IMR-90 (cell line): ENCODE measurements around the gene SLC25A21. TPM values are rescaled to one million over a fixed set of nuclear protein-coding genes. Genes with fewer than 3 reads are reported as not detected.

Experiments used
- ATAC-seq: fragments of 200-7000 bp; cut with Tn5 transposase; 2 replicates; pipeline ENCODE4 v1.9.1; 2020; ENCODE audit warnings: low read depth, mild to moderate bottlenecking, moderate library complexity
- BruUV-seq: library from RNA; stranded (reverse); fragments of 400-500 nt; replicated peaks from 2 replicates; lab custom pipeline; 2021; lab: Mats Ljungman, UMichigan
- CTCF ChIA-PET: fragments of 300-600 bp; formaldehyde crosslinking; extraction: SDS; loops from one replicate; lab custom pipeline; 2021; ENCODE audit warnings: antibody characterized with exemption; lab: Yijun Ruan, JAX
- POLR2A ChIA-PET: fragments of 300-600 bp; sonication (Branson Sonifier 250); formaldehyde crosslinking; loops from one replicate; lab custom pipeline; 2022; ENCODE audit warnings: antibody characterized with exemption; ENCODE audit not compliant: unreplicated experiment; lab: Charles Lee
- DNase-seq: peaks from one replicate; pipeline ENCODE4 v3.0.0; 2013
- H2AFZ ChIP-seq: replicated peaks from 2 replicates; pipeline ENCODE3; 2013; ENCODE audit warnings: low read length, mild to moderate bottlenecking; ENCODE audit not compliant: poor library complexity
- H2AK5ac ChIP-seq: 2 replicates; pipeline ENCODE4 v1.6.1; 2013; ENCODE audit warnings: low read depth, low read length, inconsistent platforms
- H2AK9ac ChIP-seq: replicated peaks from 2 replicates; pipeline ENCODE3; 2013; ENCODE audit warnings: mild to moderate bottlenecking, low read depth, low read length, moderate library complexity; ENCODE audit not compliant: poor library complexity
- H2BK120ac ChIP-seq: 2 replicates; pipeline ENCODE4 v1.6.1; 2013; ENCODE audit warnings: low read depth, low read length, inconsistent platforms
- H2BK15ac ChIP-seq: 3 replicates; pipeline ENCODE4 v1.6.1; 2013; ENCODE audit warnings: low read depth, low read length, inconsistent platforms
- H2BK20ac ChIP-seq: 2 replicates; pipeline ENCODE4 v1.6.1; 2013; ENCODE audit warnings: low read depth, mild to moderate bottlenecking, inconsistent platforms, low read length, moderate library complexity
- H2BK5ac ChIP-seq: 2 replicates; pipeline ENCODE4 v1.6.1; 2013; ENCODE audit warnings: mild to moderate bottlenecking, low read depth, low read length, inconsistent platforms; ENCODE audit not compliant: poor library complexity, severe bottlenecking
- H3K14ac ChIP-seq: replicated peaks from 2 replicates; pipeline ENCODE4 v1.6.1; 2013; ENCODE audit warnings: low read depth, low read length, inconsistent platforms
- H3K18ac ChIP-seq: 2 replicates; pipeline ENCODE4 v1.6.1; 2013; ENCODE audit warnings: low read depth, low read length, control low read depth
- H3K23ac ChIP-seq: 2 replicates; pipeline ENCODE4 v1.6.1; 2013; ENCODE audit warnings: low read depth, low read length, inconsistent platforms
- H3K27ac ChIP-seq: 2 replicates; pipeline ENCODE4 v1.5.1; 2013; ENCODE audit warnings: mild to moderate bottlenecking, control low read depth, low read length; ENCODE audit not compliant: insufficient read depth
- H3K27me3 ChIP-seq: 2 replicates; pipeline ENCODE4 v1.6.1; 2013; ENCODE audit warnings: low read length; ENCODE audit not compliant: control insufficient read depth, insufficient read depth
- H3K36me3 ChIP-seq: 2 replicates; pipeline ENCODE4 v1.6.1; 2013; ENCODE audit warnings: low read length, mixed read lengths; ENCODE audit not compliant: control insufficient read depth, insufficient read depth
- H3K4ac ChIP-seq: 2 replicates; pipeline ENCODE4 v1.6.1; 2013; ENCODE audit warnings: low read depth, low read length, inconsistent platforms
- H3K4me1 ChIP-seq: 2 replicates; pipeline ENCODE4 v1.6.1; 2013; ENCODE audit warnings: low read length, mixed read lengths; ENCODE audit not compliant: control insufficient read depth, insufficient read depth
- H3K4me2 ChIP-seq: 2 replicates; pipeline ENCODE4 v1.6.1; 2013; ENCODE audit warnings: low read depth, mild to moderate bottlenecking, control low read depth, low read length, moderate library complexity
- H3K4me3 ChIP-seq: 2 replicates; pipeline ENCODE4 v1.5.1; 2013; ENCODE audit warnings: low read depth, mild to moderate bottlenecking, control low read depth, low read length, moderate library complexity; ENCODE audit not compliant: insufficient read depth
- H3K56ac ChIP-seq: 2 replicates; pipeline ENCODE4 v1.6.1; 2013; ENCODE audit warnings: low read length, inconsistent platforms; ENCODE audit not compliant: insufficient read depth; ENCODE audit errors: extremely low read depth
- H3K79me1 ChIP-seq, 2 experiments: 2 replicates each; pipeline ENCODE4 v1.6.1; 2013; ENCODE audit warnings: low read length in 2 of 2, inconsistent platforms in 1 of 2, low read depth in 1 of 2
- H3K9ac ChIP-seq: 2 replicates; pipeline ENCODE4 v1.6.1; 2013; ENCODE audit warnings: low read depth, low read length, control low read depth
- H3K9me1 ChIP-seq: 2 replicates; pipeline ENCODE4 v1.6.1; 2013; ENCODE audit warnings: low read length, inconsistent platforms; ENCODE audit not compliant: insufficient read depth
- H3K9me3 ChIP-seq: 2 replicates; pipeline ENCODE4 v1.6.1; 2013; ENCODE audit warnings: low read length; ENCODE audit not compliant: control insufficient read depth, insufficient read depth
- H4K20me1 ChIP-seq: 2 replicates; pipeline ENCODE4 v1.6.1; 2013; ENCODE audit warnings: low read length, inconsistent platforms; ENCODE audit not compliant: insufficient read depth
- H4K5ac ChIP-seq: 2 replicates; pipeline ENCODE4 v1.6.1; 2013; ENCODE audit warnings: mild to moderate bottlenecking, low read depth, low read length, control low read depth
- H4K8ac ChIP-seq, 2 experiments: 2 replicates each; pipeline ENCODE4 v1.6.1; 2013; ENCODE audit warnings: low read depth in 2 of 2, low read length in 2 of 2, control low read depth in 1 of 2, inconsistent platforms in 1 of 2
- H4K91ac ChIP-seq: 2 replicates; pipeline ENCODE4 v1.6.1; 2013; ENCODE audit warnings: low read depth, low read length, inconsistent platforms; ENCODE audit not compliant: insufficient read depth
- BHLHE40 ChIP-seq: fragments of 150-350 bp; IDR thresholded peaks from 2 replicates; pipeline ENCODE4 v1.6.1; 2016; ENCODE audit warnings: mild to moderate bottlenecking, low read depth, low read length
- CEBPB ChIP-seq: IDR thresholded peaks from 2 replicates; pipeline ENCODE4 v1.6.1; 2012; ENCODE audit warnings: low read depth, low read length, improper control_type of control experiment
- CHD1 ChIP-seq: IDR thresholded peaks from 2 replicates; pipeline ENCODE4 v1.6.1; 2012; ENCODE audit warnings: low read depth, low read length, improper control_type of control experiment
- CTCF ChIP-seq: conservative IDR thresholded peaks from 2 replicates; pipeline ENCODE4 v1.5.1; 2012; ENCODE audit warnings: mild to moderate bottlenecking, low read depth, low read length, improper control_type of control experiment
- ELK1 ChIP-seq: fragments of 150-350 bp; IDR thresholded peaks from 2 replicates; pipeline ENCODE4 v1.6.1; 2016; ENCODE audit warnings: low read depth, mild to moderate bottlenecking, low read length, moderate library complexity, borderline replicate concordance
- FOS ChIP-seq: fragments of 150-350 bp; IDR thresholded peaks from 2 replicates; pipeline ENCODE4 v1.6.1; 2016; ENCODE audit warnings: low read depth, low read length
- MAFK ChIP-seq: IDR thresholded peaks from 2 replicates; pipeline ENCODE4 v1.6.1; 2012; ENCODE audit warnings: low read depth, low read length, improper control_type of control experiment
- MAZ ChIP-seq: IDR thresholded peaks from 2 replicates; pipeline ENCODE4 v1.6.1; 2012; ENCODE audit warnings: low read depth, mild to moderate bottlenecking, low read length, improper control_type of control experiment, moderate library complexity, borderline replicate concordance
- MXI1 ChIP-seq: IDR thresholded peaks from 2 replicates; pipeline ENCODE4 v1.6.1; 2012; ENCODE audit warnings: low read depth, mild to moderate bottlenecking, low read length, moderate library complexity, borderline replicate concordance
- NFE2L2 ChIP-seq: fragments of 150-350 bp; IDR thresholded peaks from 2 replicates; pipeline ENCODE4 v1.6.1; 2016; ENCODE audit warnings: low read depth, mild to moderate bottlenecking, low read length
- POLR2A ChIP-seq: IDR thresholded peaks from 2 replicates; pipeline ENCODE4 v1.6.1; 2012; ENCODE audit warnings: mild to moderate bottlenecking, low read depth, low read length
- RAD21 ChIP-seq: IDR thresholded peaks from 2 replicates; pipeline ENCODE4 v1.6.1; 2012; ENCODE audit warnings: low read length, improper control_type of control experiment
- RCOR1 ChIP-seq: IDR thresholded peaks from 2 replicates; pipeline ENCODE4 v1.6.1; 2012; ENCODE audit warnings: mild to moderate bottlenecking, low read length, improper control_type of control experiment; ENCODE audit not compliant: insufficient replicate concordance
- RFX5 ChIP-seq: IDR thresholded peaks from 2 replicates; pipeline ENCODE4 v1.8.0; 2012; ENCODE audit warnings: low read depth, mild to moderate bottlenecking, low read length, moderate library complexity
- SMC3 ChIP-seq: fragments of 150-350 bp; IDR thresholded peaks from 2 replicates; pipeline ENCODE4 v1.6.1; 2016; ENCODE audit warnings: low read depth, mild to moderate bottlenecking, antibody characterized with exemption, low read length, moderate library complexity
- USF2 ChIP-seq: fragments of 150-350 bp; IDR thresholded peaks from 2 replicates; pipeline ENCODE4 v1.6.1; 2017; ENCODE audit warnings: mild to moderate bottlenecking, antibody characterized with exemption, low read length, low read depth
- WGBS, 2 experiments: methylation state at CpG; one replicate each; pipeline versions ENCODE4 v1.1.5 to v1.1.7; 2013; ENCODE audit warnings: missing lambda C conversion rate in 2 of 2; ENCODE audit not compliant: insufficient read length in 1 of 2; ENCODE audit errors: extremely low coverage in 2 of 2; 5-methylcytosine and 5-hydroxymethylcytosine counted together
- dilution Hi-C: fragments of 300-500 bp; cut with HindIII; formaldehyde crosslinking; loops from one replicate; pipeline ENCODE4 v1.14.3; 2018; ENCODE audit warnings: low sequenced_read_pairs; ENCODE audit not compliant: unreplicated experiment
- in situ Hi-C: fragments of 300-500 bp; cut with MboI; formaldehyde crosslinking; loops from 3 replicates; pipeline ENCODE4 v1.14.3; 2019; ENCODE audit warnings: low sequenced_read_pairs, inconsistent platforms, mixed read lengths
- intact Hi-C: fragments of 100-400 bp; cut with micrococcal nuclease; formaldehyde crosslinking; loops from 2 replicates; pipeline ENCODE4 v1.10.0; 2022
- polyA plus RNA-seq, 3 experiments: library from polyadenylated mRNA; depleted of rRNA; stranded (reverse); fragments of >200 nt; gene quantifications; 2 replicates each; pipeline ENCODE4 v1.2.3, GENCODE V29; 2012; ENCODE audit warnings: low replicate concordance in 1 of 3
- total RNA-seq: library from RNA; depleted of rRNA; stranded (reverse); fragments of >200 nt; gene quantifications from 2 replicates; pipeline ENCODE4 v1.2.3, GENCODE V29; 2012

SLC25A21 gene
- total and polyA plus RNA-seq, 2 of the 4 experiments (the other 2 are of a cell fraction), result 0.62 to 0.90 TPM

- no peak overlapping the region for H2BK5ac ChIP-seq
- no peak overlapping the region for H2BK20ac ChIP-seq
- no peak overlapping the region for H4K5ac ChIP-seq
- H3K14ac ChIP-seq, result no peak overlapping the region
- dilution Hi-C loops (no loop called here), intact Hi-C loops (no loop called here), in situ Hi-C loops (no loop called here)
- no peak overlapping the region for H3K4ac ChIP-seq
- no peak overlapping the region for H3K18ac ChIP-seq
- ChIA-PET POLR2A (no interaction called here), CTCF (no interaction called here)
- no peaks in the 10 kb centered on the region for H4K20me1 ChIP-seq
- ATAC-seq (no peak), DNase-seq (no peak)
- H2BK120ac ChIP-seq, result no peak overlapping the region
- no peak overlapping the region for H3K4me2 ChIP-seq
- BruUV-seq, result no TSS peak
- no peaks in the 10 kb centered on the region for H3K9me3 ChIP-seq
- no peak overlapping the region for H4K8ac ChIP-seq
- no peak overlapping the region for H3K27ac ChIP-seq
- H2AFZ ChIP-seq, result no peak overlapping the region
- no peak overlapping the region for H3K4me3 ChIP-seq
- H2BK15ac ChIP-seq, result no peak overlapping the region
- H3K79me1 ChIP-seq, result no peaks in the 10 kb centered on the region
- no peaks in the 10 kb centered on the region for H3K4me1 ChIP-seq
- H3K36me3 ChIP-seq, result no peaks in the 10 kb centered on the region
- TF ChIP-seq RCOR1, result no peak
- no peak for TF ChIP-seq CHD1
- TF ChIP-seq USF2, result no peak
- TF ChIP-seq ELK1, result no peak
- TF ChIP-seq RFX5, result no peak
- TF ChIP-seq SMC3, result no peak
- TF ChIP-seq CTCF, result no peak
- no peak for TF ChIP-seq FOS
- TF ChIP-seq MAFK, result no peak
- no peak for TF ChIP-seq RAD21
- TF ChIP-seq MXI1, result no peak
- TF ChIP-seq NFE2L2, result no peak
- TF ChIP-seq BHLHE40, result no peak
- TF ChIP-seq POLR2A, result no peak
- TF ChIP-seq CEBPB, result no peak
- TF ChIP-seq MAZ, result no peak
- no peaks in the 10 kb centered on the region; the same call in none of the 2 replicates for H3K27me3 ChIP-seq
- H3K9me1 ChIP-seq, result no peaks in the 10 kb centered on the region
- H2AK5ac ChIP-seq, result no peak overlapping the region
- no CpG with 5 or more reads among the region's 5 CpGs for WGBS, 2 experiments
- no peak overlapping the region for H4K91ac ChIP-seq
- no peak overlapping the region for H3K23ac ChIP-seq
- H2AK9ac ChIP-seq, result no peak overlapping the region
- H3K9ac ChIP-seq, result no peak overlapping the region
- no peak overlapping the region for H3K56ac ChIP-seq
Observed at GRCh38 chr14:36870776-36871175, 301.6 kb downstream of the SLC25A21 start.
